AML-193 (cell line): Measurements from ENCODE around the gene PURB.
"Not testable (repeated sequence)": the region's sequence is repeated elsewhere in the genome, so short reads cannot be mapped to it uniquely, and the experiment has no call there.

Experiments
- DNase-seq, 2 experiments: peaks; one replicate each; lab custom pipeline; 2025; lab: John Stamatoyannopoulos, UW

Gene PURB

DNA sequence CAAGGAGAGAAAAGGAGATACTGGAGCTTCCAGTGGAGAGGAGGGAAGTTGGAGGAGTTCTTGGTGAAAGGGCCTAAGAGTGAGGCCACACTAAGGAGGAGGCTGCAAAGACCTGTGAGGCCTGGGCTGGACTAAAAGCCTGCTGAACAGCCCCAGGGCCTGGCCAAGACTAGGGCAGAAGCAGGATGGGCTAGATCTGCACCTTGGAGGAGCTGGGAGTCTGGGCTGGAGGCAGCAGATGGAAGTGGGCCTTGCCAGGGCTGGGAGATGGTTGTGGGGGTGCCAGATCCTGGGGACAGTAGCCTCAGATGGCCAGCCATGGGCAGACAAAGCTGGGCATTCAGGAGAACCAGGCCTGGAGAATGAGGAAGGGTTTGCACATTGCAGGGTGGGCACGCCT is 6.5 kb upstream of the PURB start:
- no peak for DNase-seq

GRCh38 chr7:44891372-44891771 is 6.0 kb upstream of the PURB start:
- no peak for DNase-seq

DNA sequence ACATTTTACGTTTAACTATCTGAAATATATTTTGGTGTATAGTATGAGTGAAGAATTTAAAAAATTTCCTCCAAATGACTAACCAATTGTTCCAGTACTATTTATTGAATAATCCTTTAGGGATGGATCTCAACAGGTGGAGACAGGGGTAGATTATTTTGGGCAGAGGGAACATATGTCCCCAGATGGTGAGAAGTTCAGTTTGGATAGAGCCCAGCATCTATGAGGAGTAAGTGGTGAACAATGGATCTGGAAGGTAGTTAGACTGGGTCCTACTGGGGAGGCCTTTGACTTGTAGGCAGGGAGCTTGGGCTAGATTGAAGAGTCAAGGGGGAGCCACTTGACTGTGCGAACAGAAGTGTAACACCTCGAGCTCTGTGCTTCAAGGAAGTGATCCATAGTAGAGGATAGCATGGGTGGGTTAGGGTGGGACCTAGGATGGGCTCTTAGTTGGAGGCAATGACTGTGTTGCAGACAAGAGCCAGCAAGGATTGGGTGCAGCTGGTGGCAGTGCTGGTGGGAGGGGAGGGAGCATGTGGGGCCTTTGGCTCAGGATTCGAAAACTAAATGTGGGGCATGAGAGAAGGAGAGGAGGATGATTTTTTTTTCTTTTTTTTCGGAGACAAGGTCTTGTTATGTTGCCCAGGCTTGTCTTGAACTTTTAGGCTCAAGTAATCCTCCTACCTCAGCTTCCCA is 3.9 kb upstream of the PURB start:
- DNase-seq: no peak

DNA sequence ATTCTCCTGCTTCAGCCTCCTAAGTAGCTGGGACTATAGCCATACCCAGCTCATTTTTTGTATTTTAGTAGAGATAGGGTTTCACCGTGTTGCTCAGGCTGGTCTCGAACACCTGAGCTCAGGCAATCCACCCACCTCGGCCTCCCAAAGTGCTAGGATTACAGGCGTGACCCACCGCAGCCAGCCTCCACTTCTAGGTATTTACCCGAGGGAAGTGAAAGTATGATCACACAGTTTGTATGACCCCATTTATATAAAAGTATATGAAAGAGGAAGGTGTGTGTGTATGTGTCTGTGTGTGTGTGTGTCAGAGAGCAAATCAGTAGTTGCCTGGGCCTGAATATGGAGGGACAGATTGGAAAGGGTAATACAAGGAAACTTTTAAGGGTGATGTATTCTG is 2.0 kb upstream of the PURB start:
- no peak for DNase-seq

DNA sequence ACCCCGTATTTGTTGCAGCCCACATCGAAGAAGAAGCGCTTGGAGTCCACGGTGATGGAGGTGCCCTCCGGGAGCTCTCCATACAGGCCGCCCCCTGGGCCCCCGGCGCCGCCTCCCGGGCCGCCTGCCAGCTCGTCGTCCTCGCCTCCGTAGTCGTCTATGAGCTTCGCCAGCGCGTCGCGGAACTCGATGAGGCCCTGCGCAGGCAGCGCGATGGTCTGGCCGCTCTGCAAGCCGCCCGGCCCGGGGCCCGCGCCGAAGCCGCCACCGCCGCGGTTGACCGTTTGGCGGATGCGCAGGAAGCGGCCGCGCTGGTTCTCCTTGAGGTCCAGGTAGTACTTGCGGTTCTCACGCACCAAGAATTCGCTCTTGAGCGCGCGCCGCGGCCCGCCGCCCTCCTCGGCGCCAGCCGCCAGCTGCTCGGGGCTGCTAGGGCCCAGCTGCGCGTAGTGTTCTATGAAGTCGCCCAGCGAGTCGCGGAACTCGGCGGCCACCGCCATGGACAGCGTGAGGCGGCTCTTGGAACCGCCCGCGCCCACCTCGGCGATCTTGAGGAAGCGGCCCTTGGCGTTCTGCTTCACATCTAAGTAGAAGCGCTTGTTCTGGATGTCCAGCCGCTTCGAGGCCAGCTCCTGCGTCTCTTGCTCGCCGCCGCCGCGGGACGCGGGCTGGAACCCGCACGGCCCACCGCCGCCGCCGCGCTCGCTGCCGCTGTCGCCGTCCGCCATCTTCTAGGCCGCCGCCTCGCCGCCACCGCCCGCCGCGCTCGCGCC is 523 bp downstream of the PURB start:
- DNase-seq: peak in 1 of 2 experiments; percentile 19

- no peak for DNase-seq
Observed at GRCh38 chr7:44883961-44884620, 1.2 kb downstream of the PURB start.

- DNase-seq: no peak
Observed at GRCh38 chr7:44882899-44883298, 2.4 kb downstream of the PURB start.

- DNase-seq: peak; percentile 64 to 72
Observed at GRCh38 chr7:44881610-44882009, 3.7 kb downstream of the PURB start.

GRCh38 chr7:44881066-44881600 is 4.2 kb downstream of the PURB start:
- no peak for DNase-seq

DNA sequence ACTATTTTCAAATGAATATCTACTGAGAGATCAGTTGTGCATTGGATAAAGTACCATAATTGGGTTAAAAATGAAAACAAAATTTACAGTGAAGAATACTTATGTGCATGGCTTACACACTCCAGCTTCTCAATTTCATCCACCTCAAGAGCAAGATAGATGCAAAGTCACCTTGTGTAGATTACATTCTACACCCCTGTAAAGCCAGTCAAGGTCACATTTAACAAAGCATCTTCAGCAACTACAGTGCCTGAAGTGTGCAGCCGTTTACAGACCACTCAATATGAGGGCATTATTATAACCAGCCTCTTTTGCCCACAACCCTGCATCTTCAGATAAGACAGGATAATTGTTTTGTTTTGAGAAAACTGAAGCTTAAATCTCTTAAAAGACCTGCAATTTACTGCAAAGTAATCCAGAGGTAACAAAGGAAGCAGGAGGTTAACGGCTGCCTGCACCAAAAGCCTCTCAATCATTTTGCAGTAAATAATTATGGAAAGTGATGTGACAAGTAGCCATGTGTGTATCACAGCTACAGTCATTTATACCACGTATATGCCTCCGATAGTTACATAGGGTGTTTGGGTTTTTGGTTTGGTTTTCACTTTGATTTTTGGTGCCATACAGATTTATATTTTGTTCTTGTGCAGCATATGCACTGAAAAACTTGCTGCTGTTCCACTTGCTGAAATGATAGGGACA is 4.9 kb downstream of the PURB start:
- no peak for DNase-seq

DNA sequence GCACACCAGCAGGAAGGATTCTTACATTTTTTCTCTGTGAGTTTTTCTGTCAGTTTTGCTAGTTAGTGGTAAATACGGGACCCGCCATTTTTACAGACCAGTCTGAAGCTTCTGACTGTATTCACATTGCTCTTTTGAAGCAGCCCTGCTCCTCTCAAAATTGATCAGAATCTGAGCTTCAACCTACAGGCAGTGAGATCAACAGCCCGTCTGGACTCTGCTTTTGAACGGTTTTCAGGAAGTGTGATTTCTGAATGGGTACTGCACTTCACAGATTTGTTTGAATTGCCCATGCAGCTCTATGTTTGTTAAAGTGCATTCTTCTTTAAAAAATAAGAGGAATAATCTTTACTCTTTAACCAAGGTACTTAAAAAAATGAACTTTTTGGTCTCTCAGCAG is 8.9 kb downstream of the PURB start:
- DNase-seq: no peak

DNA sequence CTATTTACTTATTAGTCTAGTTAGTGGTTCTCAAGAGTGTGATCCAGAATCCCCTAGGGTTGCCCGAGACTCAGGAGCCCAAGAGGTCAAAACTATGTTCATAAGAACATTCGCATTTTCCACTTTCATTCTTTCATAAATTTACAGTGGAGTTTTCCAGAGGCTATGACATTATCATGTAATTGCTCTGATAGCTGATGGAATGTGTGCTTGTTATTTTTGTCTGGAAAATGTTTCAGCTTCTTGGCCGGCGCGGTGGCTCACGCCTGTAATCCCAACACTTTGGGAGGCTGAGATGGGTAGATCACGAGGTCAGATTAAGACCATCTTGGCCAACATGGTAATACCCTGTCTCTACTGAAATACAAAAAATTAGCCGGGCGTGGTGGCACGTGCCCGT is 10.1 kb downstream of the PURB start:
- no peak for DNase-seq

DNA sequence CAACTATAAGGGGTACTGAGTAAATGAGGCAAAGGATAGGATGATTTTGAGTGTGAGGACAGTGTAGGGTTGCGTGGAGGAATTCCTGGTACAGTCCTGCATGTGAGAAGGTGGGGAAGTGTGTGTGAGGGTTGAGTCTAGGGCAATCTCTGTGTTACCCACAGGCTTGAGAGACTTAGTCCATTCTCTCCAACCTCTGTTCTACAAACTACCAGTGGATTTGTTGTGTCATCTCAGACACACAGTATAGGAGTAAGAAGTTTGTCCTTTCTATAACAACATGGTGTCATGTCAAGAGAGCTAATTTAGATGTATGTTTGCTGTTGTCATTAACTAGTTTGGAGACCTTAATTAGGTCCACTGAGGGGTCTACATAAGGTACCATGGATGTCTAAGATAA is 12.5 kb downstream of the PURB start:
- no peak for DNase-seq

- not testable (repeated sequence) for DNase-seq
Observed at GRCh38 chr7:44871918-44872317, 13.4 kb downstream of the PURB start.

GRCh38 chr7:44870780-44871179 is 14.6 kb downstream of the PURB start:
- DNase-seq: not testable (repeated sequence)

DNA sequence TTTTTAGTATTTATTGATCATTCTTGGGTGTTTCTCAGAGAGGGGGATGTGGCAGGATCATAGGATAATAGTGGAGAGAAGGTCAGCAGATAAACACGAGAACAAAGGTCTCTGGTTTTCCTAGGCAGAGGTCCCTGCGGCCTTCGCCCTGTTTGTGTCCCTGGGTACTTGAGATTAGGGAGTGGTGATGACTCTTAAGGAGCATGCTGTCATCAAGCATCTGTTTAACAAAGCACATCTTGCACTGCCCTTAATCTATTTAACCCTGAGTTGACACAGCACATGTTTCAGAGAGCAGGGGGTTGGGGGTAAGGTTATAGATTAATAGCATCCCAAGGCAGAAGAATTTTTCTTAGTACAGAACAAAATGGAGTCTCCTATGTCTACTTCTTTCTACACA is 15.0 kb downstream of the PURB start:
- DNase-seq: not testable (repeated sequence)

DNA sequence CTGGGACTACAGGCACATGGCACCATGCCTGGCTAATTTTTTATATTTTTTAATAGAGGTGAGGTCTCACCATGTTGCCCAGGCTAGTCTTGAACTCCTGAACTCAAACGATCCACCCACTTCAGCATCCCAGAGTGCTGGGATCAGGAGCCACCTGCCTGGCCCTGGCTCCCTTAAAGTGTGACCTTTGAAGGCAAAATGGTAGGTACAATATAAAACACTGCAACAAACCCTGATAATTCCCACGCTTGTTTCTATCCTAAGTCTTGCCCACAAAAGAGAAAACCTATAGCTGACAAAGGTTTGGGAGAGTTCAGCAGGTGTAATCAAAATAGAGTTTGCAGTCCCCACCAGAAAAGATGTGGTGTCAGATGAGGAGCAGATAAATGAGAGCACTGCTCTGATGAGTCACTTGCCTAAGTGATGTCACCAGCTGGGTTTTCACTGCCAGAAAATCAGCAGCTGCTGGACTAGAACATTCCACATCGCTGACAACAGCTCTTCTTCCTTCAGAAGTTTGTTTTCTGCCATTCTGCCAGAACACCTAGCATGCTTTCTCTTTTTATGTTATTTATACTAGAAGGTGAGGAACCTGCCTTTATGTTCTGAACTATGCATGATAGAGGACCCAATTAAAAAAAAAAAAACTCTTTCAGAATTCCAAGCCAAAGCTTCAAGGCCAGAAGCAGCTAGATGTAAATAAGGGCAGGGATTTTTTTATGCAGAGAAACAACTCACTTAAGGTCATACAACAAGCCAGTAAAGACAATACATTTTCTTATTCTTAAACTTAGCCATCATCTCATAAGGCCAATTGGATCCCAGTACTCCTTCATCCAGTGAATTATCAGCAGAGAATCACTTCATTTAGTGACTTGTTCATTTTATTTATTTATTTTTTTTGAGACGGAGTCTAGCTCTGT is 18.0 kb downstream of the PURB start:
- DNase-seq: no peak

GRCh38 chr7:44861949-44862348 is 23.4 kb downstream of the PURB start:
- not testable (repeated sequence) for DNase-seq

DNA sequence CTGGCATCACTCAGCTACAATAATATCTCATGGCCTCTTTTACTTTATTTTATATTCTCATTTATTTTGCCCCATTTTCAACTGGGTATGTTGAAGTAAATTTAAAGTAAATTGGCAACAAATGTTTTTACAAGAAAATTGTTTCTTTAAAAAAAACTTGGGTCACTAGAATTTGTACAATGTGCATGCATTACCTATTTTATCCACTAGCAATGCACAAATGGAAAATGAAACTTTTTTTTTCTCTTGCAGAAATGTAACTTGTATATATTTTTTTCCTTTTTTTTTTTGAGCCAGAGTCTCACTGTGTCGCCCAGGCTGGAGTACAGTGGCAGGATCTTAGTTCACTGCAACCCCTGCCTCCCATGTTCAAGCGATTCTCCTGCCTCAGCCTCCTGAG is 27.2 kb downstream of the PURB start:
- peak in 1 of 2 experiments; percentile 15 for DNase-seq

DNA sequence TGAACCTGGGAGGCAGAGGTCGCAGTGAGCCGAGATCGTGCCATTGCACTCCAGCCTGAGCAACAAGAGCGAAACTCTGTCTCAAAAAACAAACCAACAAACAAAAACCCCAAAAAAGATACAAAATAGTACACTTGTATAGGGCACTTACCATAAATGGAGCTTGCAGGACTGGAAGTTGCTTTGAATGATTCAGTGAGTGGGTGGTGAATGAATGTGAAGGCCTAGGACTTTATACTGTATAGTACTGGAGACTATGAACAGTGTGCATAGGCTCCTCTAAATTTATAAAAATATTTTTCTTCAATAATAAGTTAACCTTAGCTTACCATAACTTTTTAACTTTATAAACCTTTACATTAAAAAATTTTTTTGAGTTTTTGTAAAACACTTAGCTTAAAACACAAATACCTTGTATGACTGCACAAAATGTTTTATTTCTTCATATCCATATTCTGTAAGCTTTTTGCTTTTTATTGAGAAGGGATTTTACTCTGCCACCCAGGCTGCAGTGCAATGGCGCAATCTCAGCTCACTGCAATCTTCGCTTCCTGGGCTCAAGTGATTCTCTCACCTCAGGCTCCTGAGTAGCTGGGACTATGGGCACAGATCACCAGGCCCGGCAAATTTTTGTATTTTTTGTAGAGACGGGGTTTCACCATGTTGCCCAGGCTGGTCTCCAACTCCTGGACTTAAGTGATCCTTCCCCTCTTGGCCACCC is 30.5 kb downstream of the PURB start:
- no peak for DNase-seq
